ENCODE data around the gene ABTB1.
"Not testable (repeated sequence)": the region's sequence is repeated elsewhere in the genome, so short reads cannot be mapped to it uniquely, and the experiment has no call there.

ABTB1 gene

DNA sequence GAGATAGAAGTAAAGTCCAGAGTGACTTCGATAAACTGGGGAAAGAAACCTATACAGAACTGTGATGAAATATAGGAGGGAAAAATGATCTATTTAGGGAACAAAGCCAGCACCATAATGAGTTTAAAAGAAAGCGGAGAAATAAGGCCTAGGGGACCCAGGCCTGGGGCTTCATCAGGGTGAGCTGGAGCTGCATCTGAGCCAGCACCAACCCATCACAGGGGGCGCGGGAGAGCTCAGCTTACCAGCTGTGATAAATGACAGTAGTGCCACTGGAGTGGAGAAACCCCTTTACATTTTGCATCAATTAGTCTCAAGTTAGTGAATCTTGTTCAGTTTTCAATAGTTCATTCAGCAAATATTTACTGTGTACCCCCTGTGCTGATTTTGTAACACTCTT, 22.5 kb upstream of the ABTB1 start:
- no peak for DNase-seq

DNA sequence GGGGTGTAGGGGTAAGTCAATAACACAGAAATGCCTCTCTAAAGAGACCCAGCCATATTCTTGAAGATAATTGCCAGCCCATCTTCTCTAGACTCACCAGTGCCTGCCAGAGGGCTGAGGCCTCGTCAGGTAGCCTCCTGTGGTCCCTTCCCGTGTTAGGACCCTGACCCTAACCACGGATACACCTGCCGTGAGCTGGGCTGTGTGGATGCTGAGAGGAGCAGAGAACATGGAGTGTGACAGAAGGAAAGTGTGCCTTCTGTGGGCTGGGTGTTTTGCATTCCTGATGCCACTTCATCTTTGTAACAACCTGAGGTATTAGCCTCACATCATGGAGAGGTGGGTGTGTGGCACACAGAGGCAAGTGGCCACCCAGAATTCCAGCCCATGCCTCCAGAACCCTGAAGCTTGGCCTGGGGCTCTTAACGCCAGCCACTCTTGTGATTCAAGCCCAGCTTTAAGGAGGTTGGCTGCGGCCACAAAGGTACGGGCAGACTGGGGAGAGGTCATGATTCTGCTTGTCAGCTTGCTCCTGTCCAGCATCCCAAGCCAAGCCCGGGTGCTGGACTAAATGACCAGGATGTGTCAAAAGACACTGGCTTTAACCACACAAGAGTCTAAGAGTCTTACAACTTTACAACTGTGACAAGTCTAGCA, 21.1 kb upstream of the ABTB1 start:
- DNase-seq: no peak

DNA sequence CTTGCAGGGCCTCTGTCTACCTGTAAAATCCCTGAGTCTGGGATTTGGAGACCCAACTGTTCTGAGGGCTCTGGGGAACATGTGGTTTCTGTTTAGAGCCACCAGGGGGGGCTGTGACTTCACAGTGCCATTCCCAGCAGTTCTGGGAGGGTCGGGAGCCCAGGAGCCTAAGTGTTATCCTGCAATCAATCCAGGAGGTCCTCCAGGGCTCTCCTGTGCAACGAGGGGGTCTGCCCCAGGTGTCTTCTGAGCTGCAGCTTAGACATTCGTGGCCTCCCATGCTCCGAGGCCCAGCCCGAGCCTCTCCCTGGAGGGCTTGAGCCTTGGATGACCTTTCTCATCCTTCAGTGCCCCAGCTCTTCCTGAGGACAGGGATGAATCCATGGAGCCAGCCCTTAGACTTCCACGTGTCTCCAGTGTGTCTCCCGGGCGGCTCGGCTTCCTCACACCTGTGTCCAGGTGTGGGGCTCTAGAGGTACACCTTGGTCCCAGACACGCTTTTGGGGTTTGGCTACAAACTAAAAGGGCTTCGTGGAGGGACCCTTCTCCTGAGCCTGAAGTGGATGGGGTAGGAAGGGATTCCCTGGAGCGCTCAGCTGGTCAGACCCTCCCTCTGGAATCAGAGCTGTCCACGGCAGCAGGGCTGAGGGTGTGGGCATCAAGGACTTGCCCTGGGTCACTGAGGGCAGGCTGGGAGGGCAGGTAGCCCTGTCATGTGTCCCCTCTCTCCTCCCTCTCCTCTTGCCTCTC, 20.3 kb upstream of the ABTB1 start:
- DNase-seq: peak; percentile 4

DNA sequence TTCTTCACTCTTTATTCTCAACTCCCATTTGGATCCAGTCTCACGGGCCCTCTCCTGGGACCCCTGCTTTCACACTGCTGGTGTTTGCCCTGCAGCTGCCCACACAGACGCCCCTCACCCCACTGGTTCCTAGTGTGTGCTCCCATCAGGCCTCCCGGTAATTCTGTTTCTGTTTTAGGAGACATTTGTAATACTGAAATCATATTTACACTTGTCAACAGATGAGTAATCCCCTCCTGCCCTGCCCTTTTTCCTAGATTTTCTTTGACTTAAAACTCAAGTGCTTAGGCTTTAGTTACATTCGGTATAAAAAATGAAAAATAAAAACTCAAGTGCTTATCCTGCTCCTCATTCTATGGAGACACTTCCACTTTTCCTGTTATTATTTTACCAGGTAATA, 18.4 kb upstream of the ABTB1 start:
- no peak for DNase-seq

DNA sequence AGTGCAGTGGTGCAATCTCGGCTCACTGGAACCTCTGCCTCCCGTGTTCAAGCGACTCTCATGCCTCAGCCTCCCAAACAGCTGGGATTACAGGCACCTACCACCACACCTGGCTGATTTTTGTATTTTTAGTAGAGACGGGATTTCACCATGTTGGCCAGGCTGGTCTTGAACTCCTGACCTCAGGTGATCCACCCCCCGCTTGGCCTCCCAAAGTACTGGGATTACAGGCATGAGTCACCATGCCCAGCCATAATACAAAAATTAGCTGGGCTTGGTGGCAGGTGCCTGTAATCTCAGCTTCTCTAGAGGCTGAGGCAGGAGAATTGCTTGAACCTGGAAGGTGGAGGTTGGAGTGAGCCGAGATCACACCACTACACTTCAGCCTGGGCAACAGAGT, 17.8 kb upstream of the ABTB1 start:
- DNase-seq: not testable (repeated sequence)

DNA sequence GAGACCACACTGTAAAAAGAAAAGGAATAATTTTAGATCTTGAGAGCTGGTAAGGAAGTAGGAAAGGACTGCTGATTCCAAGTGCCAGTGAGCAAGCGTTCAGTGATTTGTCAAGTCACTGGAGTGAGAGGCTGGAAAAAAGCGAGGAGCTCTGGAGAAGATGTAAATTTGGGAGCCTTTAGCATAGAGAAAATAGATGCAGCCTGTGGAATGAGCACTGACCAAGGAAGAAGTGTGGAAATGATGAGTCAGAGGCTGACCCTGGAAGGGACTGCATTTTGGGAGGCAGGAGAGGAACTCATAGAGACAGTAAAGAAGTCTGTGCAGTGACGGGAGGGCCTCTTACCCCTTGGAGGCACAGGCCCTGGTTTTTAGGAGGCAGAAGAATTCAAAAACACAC, 17.1 kb upstream of the ABTB1 start:
- no peak for DNase-seq

DNA sequence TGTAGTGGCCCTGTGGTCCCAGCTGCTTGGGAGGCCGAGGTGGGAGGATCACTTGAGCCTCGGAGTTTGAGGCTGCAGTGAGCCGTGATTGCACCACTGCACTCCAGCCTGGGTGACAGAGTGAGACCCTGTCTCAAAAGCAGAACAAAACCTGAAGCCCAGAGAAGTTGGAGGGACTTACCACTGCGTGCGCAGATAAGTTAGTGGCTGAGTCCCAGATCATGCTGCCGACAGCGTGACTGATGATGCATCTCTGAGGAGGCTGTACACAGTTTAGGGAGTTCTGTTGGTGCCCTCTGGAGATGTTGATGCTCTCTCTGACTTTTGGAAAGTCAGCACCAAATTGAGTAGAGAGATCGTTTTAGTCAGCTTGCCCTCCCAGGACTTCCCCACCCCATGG, 15.8 kb upstream of the ABTB1 start:
- DNase-seq: no peak

DNA sequence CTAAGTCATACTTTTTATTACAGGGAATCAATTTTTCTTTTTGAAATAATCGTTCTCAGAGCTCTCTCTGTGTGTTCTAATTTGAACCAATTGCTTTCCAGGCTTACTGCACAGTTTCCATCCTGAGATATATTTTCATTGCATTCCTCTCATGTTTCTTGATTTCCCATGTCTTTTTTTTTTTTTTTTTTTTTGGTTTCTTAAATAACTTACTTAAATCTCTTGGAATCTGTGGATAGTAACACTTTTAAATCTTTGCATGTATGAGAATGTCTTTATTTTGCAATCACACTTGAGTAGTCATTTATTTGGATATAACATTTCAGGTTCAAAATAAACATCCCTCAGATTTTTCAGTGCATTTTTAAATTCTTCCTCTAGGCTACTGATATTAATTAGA, 14.5 kb upstream of the ABTB1 start:
- no peak for DNase-seq

DNA sequence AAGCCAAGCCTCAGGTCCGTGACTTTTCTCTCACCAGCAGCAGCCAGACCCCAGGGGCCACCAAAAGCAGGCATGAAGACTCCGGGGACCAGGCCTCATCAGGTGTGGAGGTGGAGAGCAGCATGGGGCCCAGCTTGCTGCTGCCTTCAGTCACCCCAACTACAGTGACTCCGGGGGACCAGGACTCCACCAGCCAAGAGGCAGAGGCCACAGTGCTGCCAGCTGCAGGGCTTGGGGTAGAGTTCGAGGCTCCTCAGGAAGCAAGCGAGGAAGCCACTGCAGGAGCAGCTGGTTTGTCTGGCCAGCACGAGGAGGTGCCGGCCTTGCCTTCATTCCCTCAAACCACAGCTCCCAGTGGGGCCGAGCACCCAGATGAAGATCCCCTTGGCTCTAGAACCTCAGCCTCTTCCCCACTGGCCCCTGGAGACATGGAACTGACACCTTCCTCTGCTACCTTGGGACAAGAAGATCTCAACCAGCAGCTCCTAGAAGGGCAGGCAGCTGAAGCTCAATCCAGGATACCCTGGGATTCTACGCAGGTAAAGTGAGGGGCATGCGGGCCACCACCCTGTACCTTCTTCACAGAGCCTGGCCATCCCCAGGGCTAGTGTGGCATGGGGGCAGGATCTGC, 12.0 kb upstream of the ABTB1 start:
- DNase-seq: no peak

DNA sequence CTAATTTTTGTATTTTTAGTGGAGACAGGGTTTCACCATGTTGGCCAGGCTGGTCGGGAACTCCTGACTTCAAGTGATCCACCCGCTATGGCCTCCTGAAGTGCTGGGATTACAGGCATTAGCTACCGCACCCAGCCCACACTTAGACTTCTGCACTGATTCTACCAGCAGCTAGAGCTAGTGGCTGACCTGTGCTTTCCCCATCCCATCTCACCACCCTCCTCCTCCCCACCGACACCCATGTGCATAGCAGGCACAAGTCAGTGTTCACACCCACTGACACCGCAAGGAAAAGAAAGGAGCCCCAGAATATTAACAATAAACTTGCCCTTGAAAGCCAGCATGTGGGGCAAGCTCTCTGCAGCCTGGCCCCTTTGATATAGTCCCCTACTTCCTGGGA, 11.2 kb upstream of the ABTB1 start:
- DNase-seq: no peak

DNA sequence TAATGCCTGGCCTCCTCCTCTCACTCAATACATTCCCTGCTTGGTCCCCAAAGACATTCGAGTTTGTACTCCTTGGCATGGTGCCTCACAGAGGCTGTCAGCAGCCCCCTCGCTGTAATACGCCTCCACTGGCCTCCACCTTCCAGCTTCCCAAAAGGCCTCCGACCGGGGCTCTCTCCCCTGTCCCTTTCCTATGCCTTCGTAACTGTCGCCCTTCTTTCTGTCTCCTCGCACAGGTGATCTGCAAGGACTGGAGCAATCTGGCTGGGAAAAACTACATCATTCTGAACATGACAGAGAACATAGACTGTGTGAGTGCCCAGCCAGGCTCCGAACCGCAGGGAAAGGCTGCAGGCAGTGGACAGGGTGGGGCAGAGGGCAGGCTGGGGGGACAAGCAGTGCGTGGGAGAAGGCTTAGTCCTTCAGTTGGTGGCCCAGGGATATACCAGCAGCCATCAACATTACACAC, 10.7 kb upstream of the ABTB1 start:
- DNase-seq: no peak

DNA sequence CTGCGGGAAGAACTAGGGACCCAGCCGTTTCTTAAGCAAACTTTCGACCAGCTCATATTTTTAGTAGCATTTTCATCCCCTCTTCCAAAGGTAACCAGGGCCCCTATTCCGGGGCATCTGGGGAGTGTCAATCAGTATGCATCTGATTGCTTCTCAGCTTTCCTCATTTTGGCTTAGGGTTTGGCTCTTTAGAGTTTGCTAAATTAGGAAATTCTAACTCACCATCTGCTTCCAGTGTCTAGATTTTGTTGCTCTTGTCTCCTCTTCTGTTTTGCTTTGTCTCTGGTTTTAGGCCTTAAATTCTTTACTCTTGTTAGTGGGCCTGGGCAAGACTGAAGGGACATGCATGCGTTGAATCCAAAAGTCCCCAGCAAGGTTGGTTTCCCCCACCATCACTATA, 9.6 kb upstream of the ABTB1 start:
- no peak for DNase-seq

DNA sequence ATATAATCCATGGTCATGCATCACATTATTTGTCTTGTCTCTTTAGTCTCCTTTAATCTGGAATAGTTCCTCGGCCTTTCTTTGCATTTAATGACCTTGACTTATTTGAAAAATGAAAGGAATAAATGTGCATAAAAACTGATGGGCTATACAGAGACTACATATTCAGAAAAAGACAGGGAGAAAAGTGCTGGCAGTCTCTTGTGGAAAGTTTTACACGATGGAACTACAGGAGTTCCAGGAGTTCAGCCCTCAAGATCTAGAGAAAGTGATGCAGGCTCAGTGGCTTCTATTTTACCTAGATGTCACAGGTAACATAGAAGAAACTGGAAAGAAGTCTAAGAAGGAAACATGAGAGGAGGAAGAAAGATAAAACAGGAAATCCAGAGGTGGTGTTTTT, 7.6 kb upstream of the ABTB1 start:
- no peak for DNase-seq

DNA sequence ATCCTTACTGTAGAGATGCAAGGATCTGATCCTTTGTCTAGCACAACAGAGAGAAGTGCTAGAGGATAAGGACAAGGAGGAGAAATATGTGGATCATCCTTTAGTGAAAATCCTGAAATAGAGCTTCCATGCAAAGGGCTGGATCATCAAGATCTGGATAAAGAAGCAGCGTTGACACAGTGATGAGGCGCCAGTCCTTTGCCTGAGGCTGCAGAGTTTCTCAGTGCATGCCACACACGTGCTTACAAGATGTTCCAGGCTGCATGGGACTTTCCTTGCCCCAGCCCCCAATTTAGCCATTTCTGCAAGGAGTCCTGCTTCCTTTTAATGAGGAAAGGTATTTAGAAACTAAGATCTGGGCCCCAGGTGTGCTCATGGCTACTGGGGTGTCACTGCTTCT, 7.2 kb upstream of the ABTB1 start:
- no peak for DNase-seq

DNA sequence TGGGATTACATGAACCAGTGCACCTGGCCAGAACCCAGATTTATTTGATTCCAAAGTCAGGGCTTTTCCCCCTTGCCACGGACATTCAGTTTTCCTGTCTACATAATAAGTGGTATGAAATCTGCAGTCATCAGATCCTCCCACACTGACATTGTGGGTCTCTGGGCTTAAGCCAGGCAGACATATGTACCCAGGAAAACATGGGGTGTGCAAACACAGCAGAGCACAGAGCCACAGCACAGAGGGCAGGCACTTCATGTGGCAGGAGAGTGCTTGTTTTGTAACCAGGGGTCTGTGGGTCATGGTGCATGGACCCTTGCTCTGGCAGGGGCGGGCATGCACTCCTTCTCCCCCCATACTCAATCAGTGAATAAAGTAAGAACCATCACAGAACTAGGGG, 6.1 kb upstream of the ABTB1 start:
- DNase-seq: no peak

DNA sequence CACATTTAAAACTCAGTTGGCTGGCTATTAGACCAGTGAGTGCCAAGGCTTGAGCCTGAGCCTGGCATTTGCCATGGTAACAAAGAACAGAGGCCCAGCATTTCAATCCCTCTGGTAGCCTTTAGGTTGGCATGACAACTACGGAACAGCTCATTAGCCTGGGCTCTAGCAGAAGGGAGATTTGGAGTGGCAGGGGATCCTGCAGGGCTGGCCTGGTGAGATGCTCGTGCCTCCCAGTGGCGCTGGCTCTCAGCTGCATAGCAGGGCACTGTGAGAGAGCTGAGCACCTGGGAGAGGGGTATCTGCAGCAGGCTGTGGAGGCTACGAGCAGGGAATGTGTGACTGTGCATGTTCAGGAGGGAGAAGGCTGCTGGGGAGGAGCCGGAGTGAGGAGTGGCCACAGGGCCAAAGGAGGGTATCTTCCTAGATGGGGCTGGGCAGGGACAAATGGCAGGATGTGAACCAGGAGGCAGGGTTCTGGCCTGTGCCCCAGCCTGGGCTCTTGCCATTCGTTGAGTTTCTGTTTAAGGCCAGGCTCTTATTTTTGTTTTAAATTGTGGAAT, 5.6 kb upstream of the ABTB1 start:
- no peak for DNase-seq

DNA sequence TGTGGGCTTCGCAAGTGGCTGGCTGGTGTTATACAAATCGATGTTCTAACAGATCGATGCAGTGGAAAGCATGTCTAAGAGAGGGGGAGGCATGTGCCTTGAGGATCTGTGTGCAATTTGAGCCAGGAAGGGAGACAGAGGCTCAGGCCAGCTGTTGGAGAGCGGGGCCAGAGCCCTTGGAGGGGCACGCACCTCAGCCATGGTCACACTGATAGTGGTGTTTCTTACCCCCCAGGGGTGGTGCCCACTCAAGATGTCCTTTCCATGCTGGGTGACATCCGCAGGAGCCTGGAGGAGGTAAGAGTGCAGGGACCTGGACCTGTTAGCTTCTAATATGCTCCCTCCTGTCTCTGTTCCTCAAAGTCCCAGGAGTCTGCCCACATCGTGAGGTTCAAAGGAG, 3.8 kb upstream of the ABTB1 start:
- DNase-seq: no peak

DNA sequence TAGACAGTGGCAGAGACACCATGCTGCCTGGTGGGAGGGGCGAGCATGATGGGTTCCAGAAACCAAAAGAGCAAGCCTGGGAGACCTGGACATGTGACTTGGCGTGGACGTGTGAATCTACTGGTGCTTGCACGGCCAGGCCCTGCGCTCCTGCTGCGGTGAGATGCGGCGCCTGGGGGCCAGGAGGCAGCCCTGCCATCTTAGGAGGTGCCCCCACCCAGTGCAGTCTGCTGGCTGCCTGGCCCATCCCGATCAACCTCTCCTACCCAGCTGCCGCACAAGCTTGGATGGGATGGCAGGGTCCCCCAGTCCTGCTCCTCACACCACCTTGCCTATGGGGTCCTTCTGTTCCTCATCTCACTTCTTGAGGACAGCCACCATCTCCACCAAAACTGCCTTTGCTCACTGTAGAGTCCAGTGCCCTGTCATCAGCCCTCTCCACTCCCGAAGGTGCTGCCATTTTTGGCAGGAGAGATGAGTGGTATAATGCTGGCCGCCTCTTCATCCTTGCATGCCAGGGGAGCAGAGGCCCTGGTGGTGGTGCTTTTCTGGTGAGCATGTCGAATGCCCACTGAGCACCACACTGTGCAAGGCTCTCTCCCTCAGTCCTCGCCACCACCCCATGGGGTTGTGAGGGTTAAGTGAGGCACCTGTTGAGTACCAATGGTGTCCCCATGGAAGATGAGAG, 3.1 kb upstream of the ABTB1 start:
- DNase-seq: no peak

DNA sequence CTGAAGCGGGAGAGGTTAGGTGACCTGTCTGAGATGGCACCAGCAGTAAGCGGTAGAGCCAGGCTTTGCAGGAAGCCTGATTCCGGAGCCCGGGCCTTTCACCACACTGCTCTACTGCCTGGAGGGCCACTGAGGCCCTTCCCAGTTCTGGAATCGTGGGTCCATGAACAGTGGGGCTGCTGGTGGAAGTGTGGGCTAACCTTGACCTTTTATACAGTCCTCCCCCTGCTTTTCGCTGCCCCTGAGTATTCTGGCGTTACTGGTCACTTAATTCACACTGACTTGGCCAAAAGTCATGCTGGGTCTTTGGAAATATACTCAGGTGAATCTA, 2.6 kb upstream of the ABTB1 start:
- no peak for DNase-seq

DNA sequence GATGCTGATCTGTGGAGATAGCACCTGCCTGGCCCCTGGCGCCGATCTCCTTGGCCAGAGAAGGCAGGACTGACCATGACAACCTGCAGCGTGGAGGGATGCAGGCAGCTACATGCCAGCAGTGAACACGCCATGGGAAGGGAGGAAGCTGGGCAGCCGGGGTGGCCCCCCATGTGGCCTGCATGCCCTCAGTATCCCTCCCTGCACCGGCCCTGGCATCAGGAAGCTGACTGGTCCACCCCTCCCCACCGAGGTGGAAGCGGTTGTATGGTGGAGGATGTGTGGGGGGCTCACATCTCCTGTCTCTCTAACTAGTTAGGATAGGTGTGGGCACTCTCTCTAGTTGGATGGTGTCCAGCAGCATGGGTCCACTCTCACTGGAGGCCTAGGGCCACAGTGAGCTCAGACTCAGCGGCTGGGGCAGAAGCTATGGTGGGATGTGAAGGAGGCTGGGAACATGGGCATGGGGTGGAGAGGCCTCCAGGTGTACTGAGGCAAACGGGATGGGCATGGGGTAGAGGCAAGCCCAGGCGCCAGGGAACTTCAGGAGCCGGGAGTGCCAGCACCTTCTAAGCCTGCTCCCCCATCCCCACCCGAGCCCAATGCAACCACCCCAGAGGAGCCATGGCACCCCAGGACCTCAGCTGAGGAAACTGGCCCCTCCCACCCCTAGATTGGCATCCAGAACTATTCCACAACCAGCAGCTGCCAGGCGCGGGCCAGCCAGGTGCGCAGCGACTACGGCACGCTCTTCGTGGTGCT, 1.8 kb upstream of the ABTB1 start:
- no peak for DNase-seq

DNA sequence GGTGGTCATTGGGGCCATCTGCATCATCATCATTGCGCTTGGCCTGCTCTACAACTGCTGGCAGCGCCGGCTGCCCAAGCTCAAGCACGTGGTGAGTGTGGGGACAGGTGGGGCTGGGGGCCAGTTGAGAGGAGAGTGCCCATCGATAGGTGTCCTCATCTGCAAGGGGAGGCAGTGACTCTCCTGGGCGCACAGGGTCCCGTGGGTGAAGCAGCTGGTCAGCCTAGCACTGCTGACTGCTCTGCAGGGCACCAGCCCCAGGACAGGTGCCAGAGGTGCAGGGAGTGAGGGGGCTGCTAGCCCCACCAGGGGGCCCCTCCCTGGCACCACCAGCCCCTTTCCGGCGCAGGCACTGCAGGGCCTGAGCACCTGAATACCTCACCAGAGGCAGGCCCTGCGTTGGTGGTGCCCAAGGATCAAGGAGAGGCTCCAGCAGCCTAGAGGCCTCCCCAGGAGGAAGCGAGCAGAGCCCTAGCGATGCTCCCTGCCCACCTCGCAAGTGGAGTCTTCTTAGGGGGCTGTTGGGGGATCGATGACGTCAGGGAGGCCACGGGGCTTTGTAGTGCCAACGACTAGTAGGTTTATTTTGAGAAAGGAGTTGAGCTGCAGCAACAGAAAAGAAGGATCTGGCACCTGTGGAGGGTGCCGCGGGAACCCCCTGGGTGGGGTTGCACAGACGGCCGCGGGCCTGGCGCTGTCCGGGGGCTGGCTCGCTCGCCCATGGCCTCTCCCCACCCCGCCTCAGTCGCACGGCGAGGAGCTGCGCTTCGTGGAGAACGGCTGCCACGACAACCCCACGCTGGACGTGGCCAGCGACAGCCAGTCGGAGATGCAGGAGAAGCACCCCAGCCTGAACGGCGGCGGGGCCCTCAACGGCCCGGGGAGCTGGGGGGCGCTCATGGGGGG, 976 bp upstream of the ABTB1 start:
- DNase-seq: no peak
